Hematopoietic multipotent progenitor cell (in vitro differentiated cells): ENCODE results near the gene RNF20. TPM values are rescaled to one million over a fixed set of nuclear protein-coding genes. Genes with fewer than 3 reads are reported as not detected.
"Not testable (repeated sequence)": the region's sequence is repeated elsewhere in the genome, so short reads cannot be mapped to it uniquely, and the experiment has no call there.

Experiments used
- DNase-seq, 3 donors: peaks; one replicate each; pipeline ENCODE4 v3.0.0-alpha.2; 2011 to 2015; ENCODE audit warnings: low read depth in 2 of 3, low spot score in 2 of 3
- total RNA-seq: library from RNA; depleted of rRNA; stranded (reverse); fragments of >200 nt; gene quantifications from one replicate; pipeline ENCODE4 v1.2.3, GENCODE V29; 2012

Gene RNF20
- total RNA-seq, 1 donor: 9.2 TPM

- peak; percentile 38 to 89 (median 76) for DNase-seq
These were observed 3.5 kb upstream of the RNF20 start for GRCh38 chr9:101530076-101530711.

- DNase-seq: no peak
These were observed 2.7 kb downstream of the RNF20 start for GRCh38 chr9:101536351-101536750.

GRCh38 chr9:101536938-101537337, 3.3 kb downstream of the RNF20 start:
- DNase-seq: peak in 1 of 3 donors; percentile 22

- no peak for DNase-seq
These were observed 6.4 kb downstream of the RNF20 start for GRCh38 chr9:101540069-101540468.

- DNase-seq: no peak
These were observed 9.6 kb downstream of the RNF20 start for GRCh38 chr9:101543098-101543735.

- DNase-seq: not testable (repeated sequence)
These were observed 15.9 kb downstream of the RNF20 start for GRCh38 chr9:101549472-101550098.

- no peak for DNase-seq
These were observed 28.1 kb downstream of the RNF20 start for GRCh38 chr9:101561740-101562139.

- no peak for DNase-seq
These were observed 29.3 kb downstream of the RNF20 start for GRCh38 chr9:101562966-101563365.

GRCh38 chr9:101564252-101564651, 30.6 kb downstream of the RNF20 start:
- DNase-seq: no peak

GRCh38 chr9:101566904-101567724, 33.5 kb downstream of the RNF20 start:
- DNase-seq: peak in 2 of 3 donors; percentile 14 to 39

- DNase-seq: no peak
These were observed 34.2 kb downstream of the RNF20 start for GRCh38 chr9:101567725-101568350.

GRCh38 chr9:101569741-101570501, 36.3 kb downstream of the RNF20 start:
- peak in 2 of 3 donors; percentile 24 to 50 for DNase-seq

GRCh38 chr9:101571114-101571513, 37.5 kb downstream of the RNF20 start:
- DNase-seq: no peak

GRCh38 chr9:101572316-101572715, 38.7 kb downstream of the RNF20 start:
- no peak for DNase-seq

GRCh38 chr9:101574731-101575333, 41.2 kb downstream of the RNF20 start:
- DNase-seq: no peak

GRCh38 chr9:101578378-101578777, 44.7 kb downstream of the RNF20 start:
- no peak for DNase-seq

- DNase-seq: no peak
These were observed 46.3 kb downstream of the RNF20 start for GRCh38 chr9:101579711-101580545.

- no peak for DNase-seq
These were observed 48.9 kb downstream of the RNF20 start for GRCh38 chr9:101582553-101582952.

GRCh38 chr9:101585740-101586139, 52.1 kb downstream of the RNF20 start:
- DNase-seq: no peak
